Ureter (tissue), 1 donor: ENCODE measurements around the gene DLX6. TPM values are rescaled to one million over a fixed set of nuclear protein-coding genes. Genes with fewer than 3 reads are reported as not detected.

Source experiments
- DNase-seq: peaks from one replicate; pipeline ENCODE4 v3.0.0-alpha.2; 2020; ENCODE audit warnings: low spot score
- total RNA-seq: library from RNA; stranded (reverse); gene quantifications from one replicate; pipeline ENCODE4 v1.2.4, GENCODE V29; 2023
- donor health status: DM: yes; HTN: yes; CAD: no.

DLX6 gene
- total RNA-seq, 1 donor from 2014 or later: not detected

GRCh38 chr7:96995406-96996110 is 9.8 kb upstream of the DLX6 start:
- DNase-seq: no peak

- DNase-seq: no peak
These were observed 9.0 kb upstream of the DLX6 start for GRCh38 chr7:96996111-96996957.

GRCh38 chr7:96996958-96997511 is 8.3 kb upstream of the DLX6 start:
- no peak for DNase-seq

- DNase-seq: no peak
These were observed 7.8 kb upstream of the DLX6 start for GRCh38 chr7:96997512-96998032.

GRCh38 chr7:96998333-96998732 is 7.0 kb upstream of the DLX6 start:
- DNase-seq: no peak

GRCh38 chr7:96998744-96999143 is 6.6 kb upstream of the DLX6 start:
- no peak for DNase-seq

- no peak for DNase-seq
These were observed 4.1 kb upstream of the DLX6 start for GRCh38 chr7:97001221-97001620.

- no peak for DNase-seq
These were observed 3.4 kb upstream of the DLX6 start for GRCh38 chr7:97001656-97002554.

- DNase-seq: no peak
These were observed 2.6 kb upstream of the DLX6 start for GRCh38 chr7:97002555-97003261.

GRCh38 chr7:97003262-97004246 is 1.8 kb upstream of the DLX6 start:
- no peak for DNase-seq

- DNase-seq: no peak
These were observed 838 bp upstream of the DLX6 start for GRCh38 chr7:97004247-97005182.

- no peak for DNase-seq
These were observed 882 bp downstream of the DLX6 start for GRCh38 chr7:97006055-97006815.

GRCh38 chr7:97006816-97007582 is 1.6 kb downstream of the DLX6 start:
- no peak for DNase-seq

- DNase-seq: no peak
These were observed 2.2 kb downstream of the DLX6 start for GRCh38 chr7:97007583-97007861.

GRCh38 chr7:97008275-97008917 is 3.0 kb downstream of the DLX6 start:
- no peak for DNase-seq
